Fibroblast of skin of scalp (primary cell): ENCODE data around the gene CNTN5.
"Not testable (repeated sequence)": the region's sequence is repeated elsewhere in the genome, so short reads cannot be mapped to it uniquely, and the experiment has no call there.

ENCODE experiments used
- DNase-seq: peaks from one replicate; pipeline ENCODE4 v3.0.0-alpha.2; 2013

The CNTN5 gene

GRCh38 chr11:99781074-99781473, 760.3 kb downstream of the CNTN5 start:
- no peak for DNase-seq

GRCh38 chr11:99791354-99791753, 770.6 kb downstream of the CNTN5 start:
- no peak for DNase-seq

GRCh38 chr11:99795999-99796398, 775.2 kb downstream of the CNTN5 start:
- no peak for DNase-seq

DNA sequence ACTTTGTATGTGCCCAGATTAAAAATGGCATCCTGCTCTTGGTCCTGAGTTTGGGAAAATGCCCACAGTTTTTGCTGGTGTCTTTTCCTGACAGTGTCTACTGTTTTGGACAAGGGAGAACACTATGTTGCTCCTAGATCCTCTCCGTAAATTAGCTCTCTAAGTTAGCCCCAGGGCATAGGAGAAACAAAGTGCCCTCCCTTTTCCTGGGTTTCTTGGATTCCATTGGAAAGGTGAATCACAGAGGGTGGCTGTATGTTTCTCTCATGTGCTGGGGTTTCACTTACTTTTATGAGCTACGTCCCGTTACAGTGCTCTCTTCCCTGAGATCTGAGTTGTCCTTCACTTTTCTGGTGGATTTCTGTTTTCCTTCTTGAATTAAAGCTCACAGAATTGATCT, 782.8 kb downstream of the CNTN5 start:
- DNase-seq, result no peak

DNA sequence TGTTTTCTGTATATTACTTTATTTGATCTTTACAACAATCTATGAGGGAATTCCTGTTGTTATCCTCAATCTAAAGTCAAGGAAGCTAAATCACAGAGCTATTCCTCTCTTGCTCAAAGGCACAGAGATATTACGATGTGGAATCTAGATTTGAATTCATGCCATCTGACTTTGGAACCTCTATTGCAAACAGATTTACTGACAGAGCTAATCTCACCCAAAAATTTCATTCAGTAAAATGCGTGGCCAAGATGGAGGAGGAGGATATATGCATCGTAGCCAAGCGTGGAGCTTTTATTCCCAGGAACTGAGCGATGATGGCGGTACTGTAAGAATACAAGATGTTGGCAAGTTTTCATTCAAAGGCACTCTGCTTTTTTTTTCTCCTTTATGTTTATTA, 791.8 kb downstream of the CNTN5 start:
- DNase-seq, result no peak

GRCh38 chr11:99814021-99814420, 793.3 kb downstream of the CNTN5 start:
- no peak for DNase-seq

DNA sequence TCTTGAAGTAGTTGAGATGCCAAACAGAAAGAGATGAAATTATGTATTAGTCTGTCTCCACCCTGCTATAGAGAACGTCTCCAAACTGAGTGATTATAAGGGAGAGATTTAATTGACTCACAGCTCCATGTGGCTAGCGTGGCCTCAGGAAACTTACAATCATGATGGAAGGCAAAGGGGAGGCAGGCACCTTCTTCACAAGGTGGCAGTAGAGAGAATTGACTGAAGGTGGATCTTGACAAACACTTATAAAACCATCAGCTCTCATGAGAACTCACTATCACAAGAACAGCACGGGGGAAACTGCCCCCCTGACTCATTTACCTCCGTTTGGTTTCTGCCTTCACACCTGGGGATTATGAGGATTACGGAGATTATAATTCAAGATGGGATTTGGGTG, 794.0 kb downstream of the CNTN5 start:
- DNase-seq, result no peak

DNA sequence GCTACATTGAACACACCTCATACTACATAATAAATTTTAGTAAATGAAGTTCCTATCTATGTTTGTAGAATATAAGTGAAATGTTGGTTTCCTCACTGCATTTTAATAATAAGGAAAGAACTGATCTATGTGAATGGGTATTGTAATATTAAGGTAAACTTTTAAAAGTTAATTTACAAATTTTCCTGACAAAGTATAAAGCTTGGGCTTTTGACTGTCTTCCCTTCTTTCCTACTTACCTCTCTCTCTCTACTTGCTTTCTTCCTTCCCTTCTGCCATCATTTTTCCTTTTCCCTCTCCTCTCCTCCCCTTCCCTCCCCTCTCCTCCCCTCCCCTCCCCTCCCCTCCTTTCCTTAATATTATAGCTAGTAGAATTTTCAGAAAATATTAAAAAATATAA, 798.2 kb downstream of the CNTN5 start:
- DNase-seq, result no peak

DNA sequence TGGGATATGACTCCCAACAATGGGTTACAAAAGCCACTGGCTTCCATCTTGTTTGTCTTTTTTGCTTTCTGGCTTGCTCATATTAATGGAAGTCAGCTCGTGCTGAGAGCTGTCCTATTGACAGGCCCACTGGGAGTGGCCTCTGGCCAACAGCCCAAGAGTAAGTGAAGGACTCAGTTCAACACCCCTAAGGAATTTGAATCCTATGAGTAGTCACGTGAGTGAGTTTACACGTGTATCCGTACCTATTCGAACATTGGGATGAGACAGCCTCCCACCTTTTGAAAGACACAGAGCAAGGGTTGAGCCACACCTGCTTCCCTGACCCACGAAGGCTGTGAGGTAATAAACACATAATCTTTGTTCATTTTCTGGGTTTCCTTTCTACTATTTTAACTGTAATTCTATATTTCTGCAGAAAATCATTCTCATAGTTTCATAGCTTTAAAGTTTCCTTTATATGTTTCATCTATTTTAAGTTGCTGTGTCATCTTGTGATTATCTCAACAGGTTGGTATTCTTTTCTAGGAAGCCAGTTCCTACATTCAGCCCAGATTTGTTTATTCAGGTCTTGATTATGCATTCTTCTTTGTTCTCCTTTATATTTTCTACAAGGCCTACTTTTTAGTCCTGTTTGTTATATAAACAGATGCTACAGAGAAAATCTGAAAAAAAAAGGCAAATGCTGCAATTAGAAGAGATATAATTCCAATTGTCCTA, 802.3 kb downstream of the CNTN5 start:
- no peak for DNase-seq

DNA sequence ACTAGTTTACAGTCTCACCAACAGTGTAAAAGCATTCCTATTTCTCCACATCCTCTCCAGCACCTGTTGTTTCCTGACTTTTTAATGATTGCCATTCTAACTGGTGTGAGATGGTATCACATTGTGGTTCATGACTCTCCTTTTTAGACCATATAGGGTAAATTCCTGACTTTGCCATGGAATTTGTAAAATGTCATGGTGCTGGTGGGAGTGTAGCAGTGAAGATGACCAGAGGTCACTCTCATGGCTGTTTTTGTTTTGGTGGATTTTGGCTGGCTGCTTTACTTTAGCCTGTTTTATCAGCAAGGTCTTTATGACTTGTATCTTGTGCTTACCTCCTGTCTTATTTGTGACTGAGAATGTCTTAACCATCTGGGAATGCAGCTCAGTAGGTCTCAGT, 816.0 kb downstream of the CNTN5 start:
- not testable (repeated sequence) for DNase-seq

DNA sequence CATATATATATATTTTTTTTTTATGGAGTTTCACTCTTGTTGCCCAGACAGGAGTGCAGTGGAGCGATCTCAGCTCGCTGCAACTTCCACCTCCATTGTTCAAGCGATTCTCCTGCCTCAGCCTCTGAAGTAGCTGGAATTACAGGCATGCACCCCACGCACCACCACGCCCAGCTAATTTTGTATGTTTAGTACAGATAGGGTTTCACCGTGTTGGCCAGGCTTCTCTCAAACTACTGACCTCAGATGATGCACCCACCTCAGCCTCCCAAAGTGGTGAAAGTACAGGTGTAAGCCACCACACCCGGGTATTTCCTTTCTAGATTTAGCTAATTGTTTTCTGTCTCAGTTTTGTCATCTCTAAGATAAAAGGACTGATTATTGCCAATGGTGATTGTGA, 821.1 kb downstream of the CNTN5 start:
- no peak for DNase-seq

- DNase-seq, result peak; percentile 33
These were observed 845.2 kb downstream of the CNTN5 start for GRCh38 chr11:99865951-99866350.

- DNase-seq, result no peak
These were observed 860.9 kb downstream of the CNTN5 start for GRCh38 chr11:99881610-99882009.

DNA sequence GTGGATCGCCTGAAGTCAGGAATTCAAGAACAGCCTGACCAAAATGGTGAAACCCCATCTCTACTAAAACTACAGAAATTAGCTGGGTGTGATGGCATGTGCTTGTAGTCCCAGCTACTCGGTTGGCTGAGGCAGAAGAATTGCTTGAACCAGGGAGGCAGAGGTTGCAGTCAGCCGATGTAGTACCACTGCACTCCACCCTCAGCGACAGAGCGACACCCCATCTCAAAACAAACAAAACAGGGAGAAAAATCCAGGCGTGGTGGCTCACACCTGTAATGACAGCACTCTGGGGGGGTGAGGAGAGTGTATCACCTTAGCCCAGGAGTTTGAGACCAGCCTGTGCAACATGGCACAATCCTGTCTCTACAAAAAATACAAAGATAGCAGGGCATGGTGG, 864.0 kb downstream of the CNTN5 start:
- DNase-seq, result no peak

DNA sequence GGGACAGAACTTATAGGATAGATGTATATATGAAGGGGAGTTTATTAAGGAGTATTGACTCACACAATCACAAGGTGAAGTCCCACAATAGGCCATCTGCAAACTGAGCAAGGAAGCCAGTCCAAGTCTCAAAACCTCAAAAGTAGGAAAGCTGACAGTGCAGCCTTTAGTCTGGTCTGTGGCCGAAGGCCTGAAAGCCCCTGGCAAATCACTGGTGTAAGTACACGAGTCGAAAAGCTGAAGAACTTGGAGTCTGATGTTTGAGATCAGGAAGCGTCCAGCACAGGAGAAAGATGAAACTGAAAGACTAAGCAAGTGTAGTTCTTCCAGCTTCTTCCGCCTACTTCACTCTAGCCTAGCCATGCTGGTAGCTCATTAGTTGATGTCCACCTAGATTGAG, 866.7 kb downstream of the CNTN5 start:
- no peak for DNase-seq

DNA sequence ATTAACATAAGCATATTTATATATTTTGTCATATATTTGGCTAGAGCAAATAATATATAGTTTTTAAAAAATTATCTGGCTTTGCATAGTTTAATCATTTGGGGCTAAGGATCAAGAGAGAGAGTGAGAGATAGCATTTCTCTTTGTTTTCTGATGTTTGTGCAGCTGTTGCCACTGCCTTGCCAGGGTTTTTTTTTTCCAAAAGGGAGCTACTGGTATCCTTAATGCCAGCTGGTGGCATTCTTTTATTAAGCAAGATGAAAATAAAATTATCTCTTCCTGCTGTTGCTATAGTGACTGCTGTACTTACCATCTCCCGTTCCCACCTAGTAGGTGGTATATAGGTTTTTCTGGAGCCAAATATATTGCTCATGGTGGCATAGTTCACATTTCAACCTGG, 873.1 kb downstream of the CNTN5 start:
- DNase-seq, result no peak

DNA sequence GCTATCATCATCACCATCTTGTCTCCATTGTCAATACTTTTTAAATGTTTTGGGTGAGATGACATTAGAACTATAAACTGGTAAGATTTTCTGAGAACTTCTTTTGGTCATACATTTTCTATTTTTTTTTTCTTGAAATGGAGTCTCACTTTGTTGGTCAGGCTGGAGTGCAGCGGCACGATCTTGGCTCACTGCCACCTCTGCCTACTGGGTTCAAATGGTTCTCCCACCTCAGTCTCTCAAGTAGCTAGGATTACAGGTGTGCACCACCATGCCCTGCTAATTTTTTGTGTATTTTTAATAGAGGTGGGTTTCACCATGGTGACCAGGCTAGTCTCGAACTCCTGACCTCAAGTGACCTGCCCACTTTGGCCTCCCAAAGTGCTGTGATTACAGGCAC, 880.4 kb downstream of the CNTN5 start:
- no peak for DNase-seq

DNA sequence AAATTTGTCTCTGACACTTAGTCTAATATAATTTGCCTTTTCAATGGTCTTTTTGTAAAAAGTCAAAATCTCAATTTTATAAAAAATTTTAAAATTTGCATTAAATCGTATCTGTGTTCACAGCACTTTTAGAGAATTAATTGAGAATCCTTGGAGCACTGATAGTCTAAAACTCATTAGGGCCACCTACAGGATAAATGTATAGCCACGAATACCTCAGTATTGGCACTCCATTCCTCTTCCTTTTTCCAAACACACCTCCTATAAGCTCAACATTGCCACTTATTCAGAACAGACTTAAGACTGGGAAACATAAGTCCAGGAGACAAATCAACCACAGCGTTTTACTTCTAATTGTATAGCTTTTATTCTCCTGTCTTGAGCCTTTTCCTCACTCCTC, 890.4 kb downstream of the CNTN5 start:
- DNase-seq, result no peak

GRCh38 chr11:99916078-99916477, 895.3 kb downstream of the CNTN5 start:
- no peak for DNase-seq

- DNase-seq, result no peak
These were observed 898.0 kb downstream of the CNTN5 start for GRCh38 chr11:99918761-99919160.

DNA sequence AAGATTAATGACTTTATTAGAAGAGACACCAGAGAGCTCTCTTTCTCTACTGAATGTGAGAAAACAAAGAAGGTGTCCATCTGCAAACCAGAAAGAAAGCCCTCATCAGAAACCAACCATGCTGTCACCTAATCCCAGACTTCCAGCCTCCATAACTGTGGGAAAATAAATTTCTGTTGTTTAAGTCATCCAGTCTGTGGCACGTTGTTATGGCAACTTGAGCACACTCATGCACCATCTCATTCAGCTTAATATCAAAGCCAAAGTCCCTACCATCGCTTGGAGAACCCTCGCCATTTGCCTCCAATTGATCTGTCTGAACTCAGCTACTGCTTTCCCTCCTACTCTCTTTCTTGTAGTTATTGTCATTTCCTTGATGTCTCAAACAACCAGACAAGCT, 900.2 kb downstream of the CNTN5 start:
- DNase-seq, result no peak

DNA sequence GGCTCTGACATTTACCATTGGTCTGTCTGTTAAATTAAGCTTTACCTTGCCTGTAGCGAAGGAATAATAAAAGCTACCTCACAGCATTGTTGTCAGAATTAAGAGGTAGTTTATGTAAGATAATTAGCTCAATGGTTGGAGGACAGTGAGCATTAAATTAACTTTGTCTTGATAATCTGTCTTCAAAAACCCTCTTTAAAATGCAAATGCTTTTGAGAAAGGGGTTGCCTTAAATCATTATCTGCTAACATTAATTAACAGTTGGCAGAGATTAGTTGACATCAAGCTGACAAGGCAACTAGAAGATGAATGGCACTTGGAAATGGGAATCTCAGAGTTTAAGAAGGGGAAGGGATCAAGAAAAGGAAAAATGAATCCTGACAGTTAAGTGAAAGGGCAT, 905.2 kb downstream of the CNTN5 start:
- no peak for DNase-seq

- DNase-seq, result no peak
These were observed 911.9 kb downstream of the CNTN5 start for GRCh38 chr11:99932684-99933083.

- peak; percentile 31 for DNase-seq
These were observed 913.3 kb downstream of the CNTN5 start for GRCh38 chr11:99934008-99934407.

DNA sequence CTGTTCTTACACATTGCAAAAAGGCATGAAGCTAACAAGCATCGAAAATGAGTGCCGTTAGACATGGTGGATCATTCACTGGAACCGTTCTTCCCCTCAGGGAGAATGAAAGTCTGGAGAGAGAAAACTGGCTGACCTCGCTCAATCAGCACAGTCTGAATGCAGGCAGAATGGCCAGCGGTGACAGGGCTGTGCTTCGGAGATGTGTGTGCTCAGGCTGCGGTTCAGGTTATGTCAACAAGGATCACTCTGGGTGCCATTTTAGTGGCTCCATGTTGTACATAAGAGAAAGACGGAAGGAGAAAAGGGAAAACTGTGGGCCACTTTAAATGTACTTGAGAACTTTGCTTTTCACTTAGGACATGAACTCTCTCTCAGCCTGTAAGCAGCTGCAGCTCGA, 916.6 kb downstream of the CNTN5 start:
- DNase-seq, result no peak
